Stimulated activated CD4-positive, alpha-beta T cell treated with anti-CD3 and anti-CD28 coated beads, Interleukin-12 subunit alpha, Interleukin-12 subunit beta, amount 100 ng/mL, for 24 hours (primary cell): ENCODE data around the gene CHD8.
"Not testable (repeated sequence)": the region's sequence is repeated elsewhere in the genome, so short reads cannot be mapped to it uniquely, and the experiment has no call there.

Experiments
- DNase-seq, 2 experiments: peaks; one replicate each; pipeline ENCODE4 v3.0.0-alpha.2; 2020; ENCODE audit warnings: low read depth in 2 of 2

Gene CHD8, protein sequence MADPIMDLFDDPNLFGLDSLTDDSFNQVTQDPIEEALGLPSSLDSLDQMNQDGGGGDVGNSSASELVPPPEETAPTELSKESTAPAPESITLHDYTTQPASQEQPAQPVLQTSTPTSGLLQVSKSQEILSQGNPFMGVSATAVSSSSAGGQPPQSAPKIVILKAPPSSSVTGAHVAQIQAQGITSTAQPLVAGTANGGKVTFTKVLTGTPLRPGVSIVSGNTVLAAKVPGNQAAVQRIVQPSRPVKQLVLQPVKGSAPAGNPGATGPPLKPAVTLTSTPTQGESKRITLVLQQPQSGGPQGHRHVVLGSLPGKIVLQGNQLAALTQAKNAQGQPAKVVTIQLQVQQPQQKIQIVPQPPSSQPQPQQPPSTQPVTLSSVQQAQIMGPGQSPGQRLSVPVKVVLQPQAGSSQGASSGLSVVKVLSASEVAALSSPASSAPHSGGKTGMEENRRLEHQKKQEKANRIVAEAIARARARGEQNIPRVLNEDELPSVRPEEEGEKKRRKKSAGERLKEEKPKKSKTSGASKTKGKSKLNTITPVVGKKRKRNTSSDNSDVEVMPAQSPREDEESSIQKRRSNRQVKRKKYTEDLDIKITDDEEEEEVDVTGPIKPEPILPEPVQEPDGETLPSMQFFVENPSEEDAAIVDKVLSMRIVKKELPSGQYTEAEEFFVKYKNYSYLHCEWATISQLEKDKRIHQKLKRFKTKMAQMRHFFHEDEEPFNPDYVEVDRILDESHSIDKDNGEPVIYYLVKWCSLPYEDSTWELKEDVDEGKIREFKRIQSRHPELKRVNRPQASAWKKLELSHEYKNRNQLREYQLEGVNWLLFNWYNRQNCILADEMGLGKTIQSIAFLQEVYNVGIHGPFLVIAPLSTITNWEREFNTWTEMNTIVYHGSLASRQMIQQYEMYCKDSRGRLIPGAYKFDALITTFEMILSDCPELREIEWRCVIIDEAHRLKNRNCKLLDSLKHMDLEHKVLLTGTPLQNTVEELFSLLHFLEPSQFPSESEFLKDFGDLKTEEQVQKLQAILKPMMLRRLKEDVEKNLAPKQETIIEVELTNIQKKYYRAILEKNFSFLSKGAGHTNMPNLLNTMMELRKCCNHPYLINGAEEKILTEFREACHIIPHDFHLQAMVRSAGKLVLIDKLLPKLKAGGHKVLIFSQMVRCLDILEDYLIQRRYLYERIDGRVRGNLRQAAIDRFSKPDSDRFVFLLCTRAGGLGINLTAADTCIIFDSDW (N-terminal part only)

DNA sequence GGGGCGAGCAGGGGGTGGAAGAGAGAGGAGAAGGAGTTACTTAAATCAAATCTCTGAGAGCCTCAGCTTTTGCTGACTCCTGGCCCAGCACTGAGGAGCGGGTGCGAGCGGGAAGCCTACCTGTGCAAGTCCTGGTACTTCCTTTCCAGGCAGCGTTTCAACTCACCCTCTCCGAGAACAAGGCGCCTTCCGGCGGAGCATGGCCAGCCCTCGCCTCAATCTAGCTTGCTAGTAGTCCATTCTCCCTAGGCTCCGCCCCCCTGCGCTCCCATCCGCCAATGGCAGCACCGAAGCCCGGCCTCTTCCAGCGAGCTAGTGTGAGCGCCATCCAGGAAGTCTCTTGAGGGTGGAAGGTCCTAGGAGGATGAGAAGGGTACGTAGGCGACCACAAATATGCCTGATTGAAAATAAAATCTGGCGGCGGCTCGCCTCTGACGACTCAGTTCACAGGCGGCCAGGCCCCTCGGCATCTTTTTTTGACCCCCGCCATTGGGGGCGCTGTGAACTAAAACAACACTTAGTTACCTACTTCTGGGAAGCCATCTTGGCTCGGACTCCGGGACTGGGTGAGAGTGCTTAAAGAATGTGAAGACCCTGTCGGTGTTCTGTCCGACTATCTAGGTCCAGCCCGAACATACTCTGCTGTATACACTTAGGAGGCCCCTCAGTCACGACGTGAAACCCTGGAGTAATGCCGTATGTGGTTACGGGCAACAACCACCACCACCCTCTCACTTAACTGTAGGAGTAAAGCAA lies at the start of gene CHD8:
TSS of gene CHD8 (minus strand) at position 212 of the 756 bp plus-strand sequence. CDS start 24,480 bp downstream, outside the sequence.
- DNase-seq, result peak; percentile 98 to 99

DNA sequence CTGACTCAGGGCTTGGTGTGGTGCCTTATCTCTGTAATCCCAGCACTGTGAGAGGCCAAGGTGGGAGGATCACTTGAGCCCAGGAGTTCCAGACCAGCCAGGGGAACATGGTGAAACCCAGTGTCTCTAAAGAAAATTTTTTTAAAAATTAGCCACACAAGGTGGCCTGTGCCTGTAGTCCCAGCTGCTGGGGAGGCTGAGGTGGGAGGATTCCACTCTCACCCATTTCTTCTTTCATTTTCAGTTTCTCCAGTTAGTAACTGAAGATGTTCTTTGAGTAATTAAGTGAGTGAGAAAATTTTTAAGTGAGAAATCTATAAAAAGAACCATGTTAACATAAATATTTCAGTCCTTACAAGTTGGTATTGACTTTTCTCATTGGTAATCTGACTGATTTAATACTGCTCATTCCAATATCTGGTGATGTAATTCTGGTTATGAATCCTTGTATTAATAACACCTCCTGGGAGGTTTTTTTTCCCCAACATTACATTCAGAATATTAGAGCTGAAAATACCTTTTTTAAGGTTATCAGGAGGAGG lies 49.2 kb upstream of the CHD8 start:
- no peak for DNase-seq

- DNase-seq, result no peak
Measured at GRCh38 chr14:21503376-21503775, 47.5 kb upstream of the CHD8 start.

DNA sequence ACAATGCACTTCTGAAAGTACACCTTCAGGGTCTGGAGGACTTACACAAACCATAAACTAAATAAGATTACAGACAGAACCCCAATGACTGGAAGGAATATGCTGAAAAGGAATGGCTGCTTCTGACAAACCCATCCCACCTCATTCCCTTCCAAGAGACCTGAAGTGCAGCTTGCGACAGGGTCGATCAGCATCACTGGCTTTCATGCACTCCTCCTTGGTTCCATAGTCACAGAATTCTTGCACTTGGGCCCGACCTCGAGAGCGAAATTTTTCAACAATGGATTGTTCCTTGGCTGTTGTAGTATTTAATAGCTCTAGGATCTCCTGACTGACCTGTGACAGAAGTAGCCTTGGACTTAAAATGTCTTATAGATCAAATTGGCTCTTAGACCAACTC lies 45.6 kb upstream of the CHD8 start:
- no peak for DNase-seq

GRCh38 chr14:21498540-21499526 lies 42.9 kb upstream of the CHD8 start:
- no peak for DNase-seq

DNA sequence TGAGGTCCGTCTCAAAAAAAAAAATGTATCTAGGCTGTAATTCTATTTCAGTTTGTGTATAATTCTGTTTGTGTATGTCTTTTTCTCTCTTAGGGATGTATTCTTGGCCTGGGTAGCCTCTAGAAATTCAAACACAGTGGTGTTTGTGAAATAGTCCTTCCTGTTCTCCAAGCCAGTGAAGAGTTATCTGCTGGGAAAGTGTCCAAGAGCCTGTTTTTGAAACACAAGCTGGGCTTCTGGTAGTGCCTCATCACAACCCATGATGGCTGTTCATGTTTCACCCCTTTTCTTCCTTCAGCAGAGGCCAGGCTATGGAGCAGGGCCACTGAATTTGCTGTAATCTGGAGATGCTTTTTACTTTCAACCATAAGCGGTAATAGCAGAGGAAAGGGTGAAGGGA lies 40.5 kb upstream of the CHD8 start:
- no peak for DNase-seq

- no peak for DNase-seq
Measured at GRCh38 chr14:21494902-21495762, 39.2 kb upstream of the CHD8 start.

- DNase-seq, result no peak
Measured at GRCh38 chr14:21486640-21487087, 30.7 kb upstream of the CHD8 start.

DNA sequence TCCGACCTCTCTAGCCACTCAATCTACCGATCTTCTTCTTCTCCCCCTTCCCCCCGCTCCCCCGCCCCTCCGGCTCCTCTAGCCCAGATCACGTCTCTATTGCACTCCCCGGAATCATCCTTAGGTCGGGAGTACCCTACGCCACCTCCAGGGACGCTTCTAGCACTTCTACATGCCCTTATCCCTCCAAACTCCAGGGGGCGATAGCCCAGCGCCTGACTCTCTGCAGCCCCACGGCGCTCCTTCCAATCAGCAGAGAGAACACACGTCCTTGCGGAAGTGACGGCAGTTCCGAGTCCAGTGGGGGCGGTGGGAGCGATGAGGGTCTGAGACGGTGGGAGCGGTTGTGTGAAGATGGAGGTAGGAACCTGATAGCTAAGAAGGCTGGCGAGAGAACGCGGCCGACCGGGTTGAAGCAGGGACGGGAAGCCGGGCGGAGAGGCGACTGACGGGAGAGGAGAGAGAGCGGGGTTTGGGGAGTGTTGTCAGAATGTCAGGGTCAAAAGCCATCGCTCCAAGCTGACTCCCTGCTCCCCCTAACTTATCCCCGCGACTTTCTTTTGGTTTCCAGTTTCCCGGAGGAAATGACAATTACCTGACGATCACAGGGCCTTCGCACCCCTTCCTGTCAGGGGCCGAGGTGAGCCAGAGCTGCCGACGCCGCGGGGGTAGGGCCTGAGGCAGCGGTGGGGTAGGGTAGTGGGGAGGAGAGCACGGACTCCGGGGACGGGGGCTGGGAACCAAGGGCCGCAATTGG lies 21.2 kb upstream of the CHD8 start, which contains the start of the genes RAB2B and TOX4:
TSS of gene RAB2B (minus strand) at position 35 of the 757 bp plus-strand sequence. CDS start 87 bp downstream, outside the sequence.
TSS of gene TOX4 (plus strand) at position 271 of the 757 bp plus-strand sequence. CDS start at position 355, 84 bp downstream.
- DNase-seq, result peak; percentile 86 to 92

DNA sequence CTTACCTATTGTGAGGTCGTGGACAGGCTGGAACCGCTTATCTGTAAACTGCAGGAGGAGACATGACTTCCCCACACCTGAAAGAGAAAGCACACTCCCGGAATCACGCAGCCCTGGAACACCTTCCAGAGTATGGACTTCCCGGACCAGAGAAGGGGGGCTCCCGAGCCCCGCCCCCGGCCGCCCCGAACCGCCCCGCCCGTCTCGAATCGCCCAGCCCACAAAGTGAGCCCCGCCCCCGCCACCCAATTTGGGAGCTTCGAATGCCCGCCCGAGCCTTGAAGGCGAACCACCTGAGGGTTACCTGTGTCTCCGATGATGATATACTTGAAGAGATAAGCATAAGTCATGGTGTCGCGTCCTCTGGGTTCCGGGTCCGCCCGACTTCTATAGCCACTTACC lies 20.6 kb upstream of the CHD8 start:
- DNase-seq, result peak; percentile 68 to 78

DNA sequence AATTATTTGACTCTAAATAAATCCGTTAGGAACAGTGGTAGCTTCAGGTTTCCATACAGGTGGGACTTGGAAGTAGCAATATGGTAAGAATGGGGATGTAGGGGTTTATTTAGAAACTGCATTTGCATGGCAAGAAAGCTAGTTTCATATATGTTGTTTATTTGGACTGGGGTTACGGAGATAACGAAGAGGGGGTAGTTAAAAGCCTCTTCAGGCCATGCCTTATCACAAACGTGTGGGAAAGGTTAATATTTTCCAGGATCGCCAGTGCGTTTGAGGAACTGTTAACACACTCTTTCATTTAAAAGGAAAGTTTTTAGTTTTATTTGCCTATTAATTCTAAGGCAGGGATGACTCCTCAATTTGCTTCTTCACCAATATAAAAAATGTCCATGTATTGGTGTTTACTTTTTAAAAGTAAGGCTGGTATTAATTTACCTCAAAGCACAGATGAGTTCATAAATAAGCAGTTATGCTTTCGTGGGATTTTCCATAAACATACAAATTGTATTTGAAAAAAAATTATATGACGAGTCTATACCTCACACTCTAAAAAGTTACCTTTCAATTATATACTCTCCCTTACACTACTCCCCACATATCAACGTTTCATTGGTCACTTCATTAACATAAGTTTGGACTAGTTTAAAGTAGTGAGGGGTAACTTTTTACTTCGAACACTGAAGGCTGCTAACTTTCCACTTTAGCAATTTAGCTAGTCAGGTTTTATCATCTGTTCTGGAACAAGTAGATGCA lies 20.0 kb upstream of the CHD8 start:
- no peak for DNase-seq

- no peak for DNase-seq
Measured at GRCh38 chr14:21467616-21468015, 11.7 kb upstream of the CHD8 start.

DNA sequence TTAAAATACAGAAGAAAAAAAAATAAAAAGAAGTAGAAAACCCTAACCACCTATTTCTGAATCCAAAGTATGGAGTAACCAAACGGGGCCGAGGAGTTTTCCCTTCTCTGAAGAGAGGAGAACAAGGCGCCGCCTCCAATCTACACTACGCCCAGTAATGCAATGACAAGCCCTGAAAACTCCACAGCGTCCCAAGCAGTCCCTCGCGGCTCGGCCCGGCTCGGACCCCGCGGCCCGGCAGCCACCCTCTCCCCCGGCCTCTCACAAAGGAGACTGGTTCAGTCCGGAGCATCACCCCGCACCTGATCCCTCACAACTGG lies 371 bp downstream of the CHD8 start:
- DNase-seq, result no peak

DNA sequence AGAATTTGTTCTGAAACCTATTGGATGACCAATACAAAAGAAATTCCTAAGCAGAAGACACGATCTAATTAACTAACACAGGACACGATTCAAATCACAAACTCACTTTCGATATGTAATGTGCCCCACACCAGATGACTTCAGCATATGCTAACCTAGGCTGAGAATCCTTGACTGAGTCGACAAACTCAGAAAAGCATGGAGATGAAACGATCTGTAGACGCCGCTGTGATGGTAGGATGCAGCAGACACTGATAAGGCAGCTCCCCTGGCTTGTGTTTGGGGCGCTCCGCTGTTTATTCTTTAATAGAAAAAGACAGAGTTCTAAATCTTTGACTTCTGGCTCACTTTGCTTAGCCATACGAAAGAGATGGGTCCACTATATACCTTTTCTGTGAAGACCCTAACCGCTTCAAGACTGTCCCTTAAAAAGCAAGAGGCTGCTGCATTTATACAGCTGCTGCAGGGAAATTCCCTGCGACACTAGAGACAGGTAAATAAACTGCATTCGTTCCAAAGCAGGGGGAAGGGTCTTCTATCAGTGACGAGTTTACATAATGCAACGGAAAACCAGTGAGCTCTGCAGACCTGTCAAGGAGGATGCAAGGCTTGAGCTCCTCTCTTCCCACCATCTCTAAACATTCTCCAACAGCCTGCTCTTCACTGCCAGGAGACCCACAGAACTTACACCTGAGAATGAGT lies 929 bp downstream of the CHD8 start:
- DNase-seq, result no peak

- DNase-seq, result no peak
Measured at GRCh38 chr14:21449899-21450216, 6.1 kb downstream of the CHD8 start.

DNA sequence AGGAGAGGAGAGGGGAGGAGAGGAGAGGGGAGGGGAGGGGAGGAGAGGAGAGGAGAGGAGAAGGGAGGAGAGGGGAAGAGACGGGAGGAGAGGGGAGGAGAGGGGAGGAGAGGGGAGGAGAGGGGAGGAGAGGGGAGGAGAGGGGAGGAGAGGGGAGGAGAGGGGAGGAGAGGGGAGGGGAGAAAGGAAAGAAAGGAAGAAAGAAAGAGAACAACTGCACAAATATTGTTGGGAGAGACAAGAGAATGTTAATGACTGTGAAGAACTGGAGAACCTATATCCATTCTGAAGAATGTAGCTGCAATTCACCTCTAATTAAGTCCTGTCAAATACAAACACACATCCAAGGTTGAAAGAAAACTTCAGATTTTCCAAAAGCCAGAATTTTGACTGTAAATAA lies 13.3 kb downstream of the CHD8 start:
- not testable (repeated sequence) for DNase-seq

GRCh38 chr14:21440859-21441258 lies 15.1 kb downstream of the CHD8 start:
- DNase-seq, result no peak
